NCI-H2196 treated with DMSO at 0.1 percent for 48 hours (cell line): Measurements from ENCODE around the gene GLYR1.
"Not testable (repeated sequence)": the region's sequence is repeated elsewhere in the genome, so short reads cannot be mapped to it uniquely, and the experiment has no call there.

Experiments
- DNase-seq: peaks from one replicate; lab custom pipeline; 2025; ENCODE audit not compliant: unreplicated experiment; lab: John Stamatoyannopoulos, UW

GLYR1 gene

GRCh38 chr16:4790261-4790660 lies 56.8 kb downstream of the GLYR1 start:
- no peak for DNase-seq

GRCh38 chr16:4788910-4789309 lies 58.2 kb downstream of the GLYR1 start:
- DNase-seq: no peak

- no peak for DNase-seq
These were observed 58.6 kb downstream of the GLYR1 start for GRCh38 chr16:4788489-4788889.

- no peak for DNase-seq
These were observed 59.2 kb downstream of the GLYR1 start, which contains the start of gene SEPTIN12 for GRCh38 chr16:4787627-4788482. TSS of gene SEPTIN12 (minus strand) at chr16:4788345. CDS start at chr16:4787645, 700 bp downstream.

- no peak for DNase-seq
These were observed 60.0 kb downstream of the GLYR1 start for GRCh38 chr16:4787068-4787467.

- no peak for DNase-seq
These were observed 61.2 kb downstream of the GLYR1 start for GRCh38 chr16:4785758-4786433.

GRCh38 chr16:4784444-4784987 lies 62.6 kb downstream of the GLYR1 start:
- not testable (repeated sequence) for DNase-seq

GRCh38 chr16:4783951-4784336 lies 63.1 kb downstream of the GLYR1 start:
- DNase-seq: no peak

GRCh38 chr16:4783251-4783950 lies 63.7 kb downstream of the GLYR1 start:
- no peak for DNase-seq

GRCh38 chr16:4780235-4780634 lies 66.9 kb downstream of the GLYR1 start:
- DNase-seq: no peak

- no peak for DNase-seq
These were observed 69.1 kb downstream of the GLYR1 start for GRCh38 chr16:4778050-4778392.

- no peak for DNase-seq
These were observed 69.6 kb downstream of the GLYR1 start for GRCh38 chr16:4777339-4778049.

- no peak for DNase-seq
These were observed 70.9 kb downstream of the GLYR1 start for GRCh38 chr16:4776141-4776705.

- no peak for DNase-seq
These were observed 72.1 kb downstream of the GLYR1 start for GRCh38 chr16:4775005-4775404.

GRCh38 chr16:4772351-4772750 lies 74.7 kb downstream of the GLYR1 start:
- DNase-seq: no peak

- no peak for DNase-seq
These were observed 75.4 kb downstream of the GLYR1 start for GRCh38 chr16:4771646-4772045.

GRCh38 chr16:4769306-4769638 lies 77.8 kb downstream of the GLYR1 start:
- no peak for DNase-seq

- peak; percentile 91 for DNase-seq
These were observed 78.4 kb downstream of the GLYR1 start for GRCh38 chr16:4768549-4769305.

- no peak for DNase-seq
These were observed 79.1 kb downstream of the GLYR1 start for GRCh38 chr16:4767872-4768548.
